ENCODE results near the gene CCDC9B. TPM values are rescaled to one million over a fixed set of nuclear protein-coding genes. Genes with fewer than 3 reads are reported as not detected.

The CCDC9B gene
- total RNA-seq, 2 donors from 2014 or later: 30.1 to 57.1 TPM

DNA sequence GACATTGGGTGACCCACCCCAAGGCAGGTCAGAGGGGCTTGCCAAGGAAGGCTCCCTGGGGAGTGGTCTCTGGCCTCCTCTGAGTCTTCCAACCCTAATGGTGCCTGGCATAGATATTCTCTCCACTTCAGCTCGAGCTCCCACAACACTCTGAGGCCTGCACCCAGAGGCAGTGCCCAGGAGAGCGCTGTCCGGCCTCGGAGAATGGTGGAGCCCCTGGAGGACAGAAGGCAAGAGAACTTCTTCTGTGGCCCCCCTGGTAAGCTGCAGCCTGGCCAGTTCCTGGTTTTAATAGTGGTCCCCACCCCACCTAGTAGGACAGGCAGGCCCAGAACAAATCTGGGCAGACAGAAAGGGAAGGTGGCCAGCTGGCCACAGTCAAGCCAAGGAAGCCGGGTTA lies 24.3 kb upstream of the CCDC9B start:
- H3K27ac ChIP-seq: no peak overlapping the region
- no peak overlapping the region for H3K4me3 ChIP-seq
- no peak for DNase-seq (ENCODE audit: low spot score)
- H3K4me1 ChIP-seq (ENCODE audit: control insufficient read depth in 1 of 2, low read depth in 2 of 2): peaks cover 5 to 28% of the 10 kb centered on the region in 2 donors
- H3K27me3 ChIP-seq (replicated peaks; ENCODE audit: insufficient read depth): no peaks in the 10 kb centered on the region
- no peak for ATAC-seq (ENCODE audit: insufficient number of reproducible peaks, low FRiP score, low read depth)
- TF ChIP-seq CTCF (IDR thresholded peaks at IDR 0.05): no peak
- no peaks in the 10 kb centered on the region for H3K9me3 ChIP-seq
- no peaks in the 10 kb centered on the region for H3K36me3 ChIP-seq

DNA sequence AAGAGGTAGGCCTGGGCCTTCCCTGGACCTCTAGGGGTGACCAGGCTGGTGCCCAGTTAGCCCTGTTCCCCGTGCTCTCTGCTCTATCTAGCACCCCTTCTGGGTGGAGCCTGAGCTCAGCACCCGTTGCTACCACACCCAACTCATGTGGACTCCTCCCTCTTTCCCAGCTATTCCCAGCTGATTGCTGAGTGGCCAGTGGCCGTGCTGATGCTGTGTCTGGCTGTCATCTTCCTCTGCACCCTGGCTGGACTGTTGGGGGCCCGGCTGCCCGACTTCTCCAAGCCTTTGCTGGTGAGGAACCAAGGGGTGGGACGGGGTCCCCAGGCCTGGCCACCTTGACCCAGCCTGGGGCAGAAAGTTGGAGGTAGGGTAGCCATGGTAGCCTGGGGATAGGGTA lies 23.5 kb upstream of the CCDC9B start:
- Histone ChIP-seq H3K27me3 (replicated peaks; ENCODE audit: insufficient read depth) (no peaks in the 10 kb centered on the region), H3K4me1 (ENCODE audit: control insufficient read depth in 1 of 2, low read depth in 2 of 2) (peaks cover 5 to 28% of the 10 kb centered on the region in 2 donors), H3K36me3 (no peaks in the 10 kb centered on the region), H3K27ac (no peak overlapping the region), H3K9me3 (no peaks in the 10 kb centered on the region), H3K4me3 (no peak overlapping the region)
- ATAC-seq (ENCODE audit: insufficient number of reproducible peaks, low FRiP score, low read depth): no peak
- TF ChIP-seq CTCF (IDR thresholded peaks at IDR 0.05): no peak
- DNase-seq (ENCODE audit: low spot score): no peak

GRCh38 chr15:40363611-40364010 lies 22.9 kb upstream of the CCDC9B start:
- Histone ChIP-seq H3K27ac (no peak overlapping the region), H3K4me3 (no peak overlapping the region), H3K36me3 (no peaks in the 10 kb centered on the region), H3K4me1 (ENCODE audit: control insufficient read depth in 1 of 2, low read depth in 2 of 2) (peaks cover 6 to 31% of the 10 kb centered on the region in 2 donors), H3K9me3 (no peaks in the 10 kb centered on the region), H3K27me3 (replicated peaks; ENCODE audit: insufficient read depth) (no peaks in the 10 kb centered on the region)
- ATAC-seq (ENCODE audit: insufficient number of reproducible peaks, low FRiP score, low read depth) (no peak), DNase-seq (ENCODE audit: low spot score) (no peak)
- TF ChIP-seq CTCF (IDR thresholded peaks at IDR 0.05): no peak

- H3K4me3 ChIP-seq: no peak overlapping the region
- no peak for ATAC-seq (ENCODE audit: insufficient number of reproducible peaks, low FRiP score, low read depth)
- peaks cover 9 to 19% of the 10 kb centered on the region in 2 donors for H3K4me1 ChIP-seq (ENCODE audit: control insufficient read depth in 1 of 2, low read depth in 2 of 2)
Measured at GRCh38 chr15:40361640-40362039, 20.9 kb upstream of the CCDC9B start.

GRCh38 chr15:40360015-40360414 lies 19.3 kb upstream of the CCDC9B start:
- Histone ChIP-seq H3K4me3 (no peak overlapping the region), H3K36me3 (no peaks in the 10 kb centered on the region), H3K9me3 (no peaks in the 10 kb centered on the region), H3K27me3 (replicated peaks; ENCODE audit: insufficient read depth) (no peaks in the 10 kb centered on the region), H3K27ac (no peak overlapping the region), H3K4me1 (ENCODE audit: control insufficient read depth in 1 of 2, low read depth in 2 of 2) (peaks cover 8 to 9% of the 10 kb centered on the region in 2 donors)
- no peak for ATAC-seq (ENCODE audit: insufficient number of reproducible peaks, low FRiP score, low read depth)
- DNase-seq (ENCODE audit: low spot score): no peak
- no peak for TF ChIP-seq CTCF (IDR thresholded peaks at IDR 0.05)

More at GRCh38 chr15:40361640-40362039, 20.9 kb upstream of the CCDC9B start:
- Histone ChIP-seq H3K27me3 (replicated peaks; ENCODE audit: insufficient read depth) (no peaks in the 10 kb centered on the region), H3K27ac (no peak overlapping the region), H3K36me3 (no peaks in the 10 kb centered on the region), H3K9me3 (no peaks in the 10 kb centered on the region)
- TF ChIP-seq CTCF (IDR thresholded peaks at IDR 0.05): no peak
- no peak for DNase-seq (ENCODE audit: low spot score)

Data from thoracic aorta (tissue), 2 donors.